B cell (primary cell): ENCODE measurements around the gene SLC35D2. TPM values are rescaled to one million over a fixed set of nuclear protein-coding genes. Genes with fewer than 3 reads are reported as not detected.

ENCODE experiments used
- ATAC-seq: fragments of 200-7000 bp; cut with Tn5 transposase; one replicate; pipeline ENCODE4 v1.10.0; 2021; ENCODE audit warnings: low read depth, mild to moderate bottlenecking, moderate number of reproducible peaks, moderate library complexity
- CTCF ChIA-PET: fragments of 350-600 bp; sonication (Branson Sonifier 250); formaldehyde crosslinking; loops from one replicate; lab custom pipeline; 2021; ENCODE audit warnings: antibody characterized with exemption, inconsistent platforms; lab: Charles Lee
- POLR2A ChIA-PET: fragments of 350-600 bp; sonication (Branson Sonifier 250); formaldehyde crosslinking; loops from one replicate; lab custom pipeline; 2021; ENCODE audit warnings: antibody characterized with exemption; lab: Charles Lee
- DNase-seq: peaks from one replicate; pipeline ENCODE4 v3.0.0; 2013
- H2AFZ ChIP-seq: 2 replicates; pipeline ENCODE4 v1.6.1; 2012; ENCODE audit warnings: mild to moderate bottlenecking, low read depth, low read length; ENCODE audit not compliant: insufficient read depth, poor library complexity, severe bottlenecking
- H3K27ac ChIP-seq, 2 donors: 1 replicate in 1 of 2; 2 replicates in 1 of 2; pipeline ENCODE4 v1.5.1; 2012 to 2013; ENCODE audit warnings: low read length in 2 of 2, mild to moderate bottlenecking in 2 of 2, moderate library complexity in 1 of 2
- H3K27me3 ChIP-seq, 4 experiments: fragments of 200-600 bp in 1 of 4; sonication (generic) in 1 of 4; replicated peaks in 1 of 4; 1 replicate in 2 of 4; 2 replicates in 2 of 4; pipeline versions ENCODE4 v1.6.1 to v1.7.0; 2013 to 2016; ENCODE audit warnings: low read length in 3 of 4, mild to moderate bottlenecking in 2 of 4, mixed read lengths in 1 of 4, moderate library complexity in 1 of 4; ENCODE audit not compliant: insufficient read depth in 4 of 4, control insufficient read depth in 3 of 4; ENCODE audit errors: control extremely low read depth in 1 of 4
- H3K36me3 ChIP-seq, 2 experiments: replicated peaks in 1 of 2; 1 replicate in 1 of 2; 2 replicates in 1 of 2; pipeline versions ENCODE4 v1.6.1 to v1.7.1; 2013; ENCODE audit warnings: low read length in 1 of 2; ENCODE audit not compliant: insufficient read depth in 2 of 2, control insufficient read depth in 1 of 2; ENCODE audit errors: control extremely low read depth in 1 of 2, extremely low read depth in 1 of 2
- H3K4me1 ChIP-seq, 2 donors: fragments of 200-600 bp in 1 of 2; sonication (generic) in 1 of 2; 1 replicate in 1 of 2; 2 replicates in 1 of 2; pipeline versions ENCODE4 v1.5.1 to v1.6.1; 2013 to 2017; ENCODE audit warnings: low read length in 2 of 2; ENCODE audit not compliant: control insufficient read depth in 2 of 2, insufficient read depth in 2 of 2
- H3K4me2 ChIP-seq: replicated peaks from 2 replicates; pipeline ENCODE3; 2012; ENCODE audit warnings: mild to moderate bottlenecking, low read depth, low read length; ENCODE audit not compliant: poor library complexity, severe bottlenecking
- H3K4me3 ChIP-seq, 5 experiments: fragments of 200-600 bp in 1 of 5; sonication (generic) in 1 of 5; 1 replicate in 3 of 5; 2 replicates in 2 of 5; pipeline versions ENCODE4 v1.5.1 to v1.7.0; 2011 to 2016; ENCODE audit warnings: low read length in 4 of 5, mild to moderate bottlenecking in 4 of 5, low read depth in 2 of 5, control low read depth in 1 of 5, moderate library complexity in 1 of 5; ENCODE audit not compliant: insufficient read depth in 1 of 5; ENCODE audit errors: control extremely low read depth in 1 of 5, extremely low read depth in 1 of 5
- H3K79me2 ChIP-seq: fragments of 200-600 bp; sonication (generic); one replicate; pipeline ENCODE4 v1.6.0; 2016; ENCODE audit warnings: low read length; ENCODE audit not compliant: control insufficient read depth, insufficient read depth
- H3K9ac ChIP-seq: fragments of 200-600 bp; sonication (generic); 2 replicates; pipeline ENCODE4 v1.6.1; 2017; ENCODE audit warnings: mild to moderate bottlenecking, low read length, moderate library complexity
- H3K9me3 ChIP-seq, 3 donors: one replicate each; pipeline versions ENCODE4 v1.6.1 to v1.7.1; 2013; ENCODE audit warnings: low read length in 2 of 3; ENCODE audit not compliant: control insufficient read depth in 2 of 3, insufficient read depth in 1 of 3; ENCODE audit errors: control extremely low read depth in 1 of 3
- H4K20me1 ChIP-seq: 2 replicates; pipeline ENCODE4 v1.6.0; 2012; ENCODE audit warnings: mild to moderate bottlenecking, low read length; ENCODE audit not compliant: insufficient read depth, control insufficient read depth, poor library complexity, severe bottlenecking
- H3K27ac Mint-ChIP-seq: one replicate; pipeline ENCODE4 v1.8.0; 2021; ENCODE audit warnings: mixed read lengths
- H3K27me3 Mint-ChIP-seq: one replicate; pipeline ENCODE4 v1.8.0; 2021; ENCODE audit warnings: mixed read lengths
- H3K4me1 Mint-ChIP-seq: one replicate; pipeline ENCODE4 v1.8.0; 2021; ENCODE audit warnings: mixed read lengths
- H3K4me3 Mint-ChIP-seq: one replicate; pipeline ENCODE4 v1.8.0; 2021; ENCODE audit warnings: mixed read lengths
- H3K9me3 Mint-ChIP-seq: one replicate; pipeline ENCODE4 v1.8.0; 2022; ENCODE audit warnings: mixed read lengths; ENCODE audit not compliant: insufficient read depth
- EZH2 ChIP-seq: IDR thresholded peaks from 2 replicates; pipeline ENCODE4 v1.6.1; 2012; ENCODE audit warnings: borderline replicate concordance, low read depth, mild to moderate bottlenecking, moderate library complexity, low read length; ENCODE audit not compliant: insufficient read depth, poor library complexity, severe bottlenecking
- WGBS: methylation state at CpG from one replicate; pipeline ENCODE4 v1.1.5; 2013; ENCODE audit warnings: missing lambda C conversion rate; ENCODE audit not compliant: insufficient coverage; 5-methylcytosine and 5-hydroxymethylcytosine counted together
- intact Hi-C: fragments of 100-400 bp; cut with micrococcal nuclease; formaldehyde crosslinking; loops from one replicate; pipeline ENCODE4 v1.10.0; 2022
- polyA plus RNA-seq: library from polyadenylated mRNA; depleted of rRNA; stranded (reverse); fragments of >200 nt; gene quantifications from 2 replicates; pipeline ENCODE4 v1.2.3, GENCODE V29; 2012
- total RNA-seq, 2 donors: library from RNA; stranded (reverse); fragments of 120-200 nt in 1 of 2; gene quantifications; 1 replicate in 1 of 2; 2 replicates in 1 of 2; pipeline versions ENCODE4 v1.2.3 to v1.2.4, GENCODE V29; 2013 to 2022
- TF ChIP-seq, protein P1 (sequence below): fragments of 200-600 bp; IDR thresholded peaks from one replicate; pipeline ENCODE4 v1.8.0; 2022; ENCODE audit warnings: antibody characterized with exemption, mild to moderate bottlenecking

The SLC35D2 gene
- total and polyA plus RNA-seq, 2 donors (not counting 1 experiment from before 2014, with no cell fraction given), result 5.1 to 13.6 TPM

DNA sequence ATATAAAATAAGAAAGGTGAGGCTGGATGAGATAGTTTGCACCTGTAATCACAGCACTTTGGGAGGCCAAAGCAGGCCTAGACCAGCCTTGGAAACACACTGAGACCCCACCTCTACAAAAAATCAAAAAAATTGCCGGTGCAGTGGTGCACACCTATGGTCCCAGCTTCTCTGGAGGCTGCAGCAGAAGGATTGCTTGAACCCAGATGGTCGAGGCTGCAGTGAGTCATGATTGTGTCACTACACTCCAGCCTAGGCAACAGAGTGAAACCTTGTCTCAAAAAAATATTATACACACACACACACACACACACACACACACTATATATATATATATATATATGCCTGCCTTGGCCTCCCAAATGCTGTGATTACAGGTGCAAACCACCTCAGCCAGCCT, 1.3 kb downstream of the SLC35D2 start:
- no peak overlapping the region for H3K4me3 Mint-ChIP-seq
- no peak for TF ChIP-seq EZH2
- TF ChIP-seq, protein P1, sequence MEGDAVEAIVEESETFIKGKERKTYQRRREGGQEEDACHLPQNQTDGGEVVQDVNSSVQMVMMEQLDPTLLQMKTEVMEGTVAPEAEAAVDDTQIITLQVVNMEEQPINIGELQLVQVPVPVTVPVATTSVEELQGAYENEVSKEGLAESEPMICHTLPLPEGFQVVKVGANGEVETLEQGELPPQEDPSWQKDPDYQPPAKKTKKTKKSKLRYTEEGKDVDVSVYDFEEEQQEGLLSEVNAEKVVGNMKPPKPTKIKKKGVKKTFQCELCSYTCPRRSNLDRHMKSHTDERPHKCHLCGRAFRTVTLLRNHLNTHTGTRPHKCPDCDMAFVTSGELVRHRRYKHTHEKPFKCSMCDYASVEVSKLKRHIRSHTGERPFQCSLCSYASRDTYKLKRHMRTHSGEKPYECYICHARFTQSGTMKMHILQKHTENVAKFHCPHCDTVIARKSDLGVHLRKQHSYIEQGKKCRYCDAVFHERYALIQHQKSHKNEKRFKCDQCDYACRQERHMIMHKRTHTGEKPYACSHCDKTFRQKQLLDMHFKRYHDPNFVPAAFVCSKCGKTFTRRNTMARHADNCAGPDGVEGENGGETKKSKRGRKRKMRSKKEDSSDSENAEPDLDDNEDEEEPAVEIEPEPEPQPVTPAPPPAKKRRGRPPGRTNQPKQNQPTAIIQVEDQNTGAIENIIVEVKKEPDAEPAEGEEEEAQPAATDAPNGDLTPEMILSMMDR, result no peak
- H3K79me2 ChIP-seq, result no peaks in the 10 kb centered on the region
- no peak overlapping the region for H2AFZ ChIP-seq
- ATAC-seq (no peak), DNase-seq (no peak)
- H3K4me2 ChIP-seq, result no peak overlapping the region
- intact Hi-C loops, result loop anchor here (5.0 kb wide), 1 partner anchor 35 kb away; the partner anchor contains the start of gene ZNF367
- no peak overlapping the region for H3K27ac Mint-ChIP-seq
- H3K27me3 Mint-ChIP-seq, result no peaks in the 10 kb centered on the region
- H3K4me3 ChIP-seq, result no peak overlapping the region
- no peaks in the 10 kb centered on the region for H3K9me3 ChIP-seq
- H3K36me3 ChIP-seq, result no peaks in the 10 kb centered on the region
- peaks cover 18% of the 10 kb centered on the region for H3K4me1 Mint-ChIP-seq
- H3K9me3 Mint-ChIP-seq, result no peaks in the 10 kb centered on the region
- CTCF ChIA-PET, result interaction anchor here (1.1 kb wide), 1 partner anchor 67 kb away, joined by 4 read pairs; the partner anchor contains the start of gene HABP4
- H3K4me1 ChIP-seq, result peaks cover 7 to 10% of the 10 kb centered on the region in 2 donors
- no peaks in the 10 kb centered on the region for H4K20me1 ChIP-seq
- H3K9ac ChIP-seq, result no peak overlapping the region
- WGBS, result 94% methylated on average over 2 of the region's 2 CpGs
- H3K27me3 ChIP-seq, result peaks cover 0 to 4% (median 0%) of the 10 kb centered on the region in 4 experiments
- POLR2A ChIA-PET, result no interaction called here
- no peak overlapping the region for H3K27ac ChIP-seq

DNA sequence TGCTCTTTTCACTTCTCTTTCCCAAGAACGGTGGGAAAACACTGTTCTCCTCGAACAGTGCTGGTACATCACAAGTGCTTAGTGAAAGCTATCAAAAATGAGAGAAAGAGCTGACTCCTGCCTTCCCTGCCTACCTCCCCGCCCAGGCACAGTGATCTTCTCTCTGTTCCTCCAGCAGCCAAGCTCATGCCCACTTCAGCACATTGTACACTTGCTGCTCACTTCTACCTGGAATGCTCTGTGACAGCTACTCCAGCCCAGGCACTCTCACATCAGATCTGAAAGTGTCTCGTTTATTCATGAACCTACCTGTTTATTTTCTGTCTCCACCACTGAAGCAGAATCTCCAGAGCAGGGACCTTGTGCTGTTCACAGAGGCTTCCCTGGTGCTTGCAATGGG, 1.8 kb downstream of the SLC35D2 start:
- TF ChIP-seq, protein P1, result no peak
- no peak for TF ChIP-seq EZH2
- Histone ChIP-seq H3K27me3 (peaks cover 0 to 4% (median 0%) of the 10 kb centered on the region in 4 experiments), H3K27ac (no peak overlapping the region), H3K9ac (no peak overlapping the region), H3K9me3 (no peaks in the 10 kb centered on the region), H3K4me2 (no peak overlapping the region), H3K4me3 (no peak overlapping the region), H2AFZ (no peak overlapping the region), H3K36me3 (no peaks in the 10 kb centered on the region), H4K20me1 (no peaks in the 10 kb centered on the region), H3K4me1 (peaks cover 7 to 10% of the 10 kb centered on the region in 2 donors), H3K79me2 (no peaks in the 10 kb centered on the region)
- ATAC-seq (no peak), DNase-seq (no peak)
- H3K27ac Mint-ChIP-seq, result no peak overlapping the region
- POLR2A ChIA-PET, result interaction anchor here (0.6 kb wide), 1 partner anchor 33 kb away, joined by 5 read pairs; no protein-coding TSS in a partner anchor
- no peaks in the 10 kb centered on the region for H3K27me3 Mint-ChIP-seq
- CTCF ChIA-PET, result no interaction called here
- H3K4me3 Mint-ChIP-seq, result no peak overlapping the region
- H3K4me1 Mint-ChIP-seq, result peaks cover 18% of the 10 kb centered on the region
- intact Hi-C loops, result loop anchor here (5.0 kb wide), 1 partner anchor 36 kb away; the partner anchor contains the start of gene ZNF367
- H3K9me3 Mint-ChIP-seq, result no peaks in the 10 kb centered on the region
- 97% methylated on average over 3 of the region's 4 CpGs for WGBS
